Endodermal cell (in vitro differentiated cells): ENCODE data around the gene POMP. TPM values are rescaled to one million over a fixed set of nuclear protein-coding genes. Genes with fewer than 3 reads are reported as not detected.

Experiments used
- DNase-seq: peaks from one replicate; pipeline ENCODE4 v3.0.0-alpha.2; 2017
- H3K27ac ChIP-seq: 2 replicates; pipeline ENCODE4 v1.5.1; 2013; ENCODE audit warnings: mild to moderate bottlenecking, low read depth, low read length, moderate library complexity
- H3K27me3 ChIP-seq: 2 replicates; pipeline ENCODE4 v1.6.1; 2013; ENCODE audit warnings: mild to moderate bottlenecking, low read length, moderate library complexity; ENCODE audit not compliant: insufficient read depth, control insufficient read depth, poor library complexity, severe bottlenecking
- H3K36me3 ChIP-seq: 2 replicates; pipeline ENCODE4 v1.7.0; 2013; ENCODE audit warnings: mild to moderate bottlenecking, low read length, moderate library complexity; ENCODE audit not compliant: control insufficient read depth, insufficient read depth
- H3K4me1 ChIP-seq: one replicate; pipeline ENCODE4 v1.7.0; 2013; ENCODE audit warnings: low read length; ENCODE audit not compliant: control insufficient read depth, insufficient read depth
- H3K4me3 ChIP-seq: 2 replicates; pipeline ENCODE4 v1.5.1; 2013; ENCODE audit warnings: mild to moderate bottlenecking, low read length, moderate library complexity
- H3K9ac ChIP-seq: 2 replicates; pipeline ENCODE4 v1.6.1; 2013; ENCODE audit warnings: mild to moderate bottlenecking, low read length, moderate library complexity; ENCODE audit not compliant: poor library complexity, severe bottlenecking; ENCODE audit errors: extremely low read depth
- H3K9me3 ChIP-seq: 2 replicates; pipeline ENCODE4 v1.6.1; 2013; ENCODE audit warnings: mild to moderate bottlenecking, low read length, moderate library complexity; ENCODE audit not compliant: control insufficient read depth
- H3K27ac Mint-ChIP-seq: 2 replicates; pipeline ENCODE4 v1.8.0; 2020; ENCODE audit warnings: mixed read lengths
- H3K27me3 Mint-ChIP-seq: 2 replicates; pipeline ENCODE4 v1.8.0; 2021; ENCODE audit warnings: mild to moderate bottlenecking, mixed read lengths; ENCODE audit not compliant: insufficient read depth
- H3K36me3 Mint-ChIP-seq: 2 replicates; pipeline ENCODE4 v1.8.0; 2020; ENCODE audit warnings: low read depth, mixed read lengths
- H3K4me1 Mint-ChIP-seq: 2 replicates; pipeline ENCODE4 v1.8.0; 2020; ENCODE audit warnings: mixed read lengths
- H3K4me3 Mint-ChIP-seq: 2 replicates; pipeline ENCODE4 v1.8.0; 2020; ENCODE audit warnings: mild to moderate bottlenecking, moderate library complexity, mixed read lengths
- H3K9me3 Mint-ChIP-seq: 2 replicates; pipeline ENCODE4 v1.8.0; 2020; ENCODE audit warnings: mild to moderate bottlenecking, mixed read lengths
- CTCF ChIP-seq: fragments of 200-600 bp; sonication (generic); conservative IDR thresholded peaks from 2 replicates; pipeline ENCODE4 v1.5.0; 2021; ENCODE audit warnings: antibody characterized with exemption, mild to moderate bottlenecking
- WGBS, 2 experiments: methylation state at CpG; one replicate each; pipeline versions ENCODE4 v1.1.5 to v1.1.7; 2013; ENCODE audit warnings: missing lambda C conversion rate in 2 of 2, mixed read lengths in 1 of 2; ENCODE audit not compliant: insufficient coverage in 1 of 2, insufficient read length in 1 of 2; 5-methylcytosine and 5-hydroxymethylcytosine counted together
- total RNA-seq, 2 donors: library from RNA; stranded (reverse); fragmentation: NEBNext Ultra II Directional in 1 of 2; extraction: Animal tissue kit (Norgen Biotek cat#: 25700) in 1 of 2; gene quantifications; 2 replicates in 1 of 2; 3 replicates in 1 of 2; pipeline ENCODE4 v1.2.1, GENCODE V29; 2021

The POMP gene
- total RNA-seq, 2 donors from 2014 or later = 88.8 to 95.4 TPM

- TF ChIP-seq CTCF = no peak
- Mint-ChIP-seq H3K9me3 (no peaks in the 10 kb centered on the region), H3K4me1 (peaks cover 7% of the 10 kb centered on the region), H3K4me3 (no peak overlapping the region), H3K36me3 (no peaks in the 10 kb centered on the region), H3K27ac (no peak overlapping the region), H3K27me3 (no peaks in the 10 kb centered on the region)
- no peak for DNase-seq
- WGBS, 2 experiments = 80 to 88% methylated on average over 7 to 12 of the region's 12 CpGs
- Histone ChIP-seq H3K4me1 (peaks cover 6% of the 10 kb centered on the region), H3K36me3 (no peaks in the 10 kb centered on the region), H3K4me3 (no peak overlapping the region), H3K27ac (no peak overlapping the region), H3K27me3 (no peaks in the 10 kb centered on the region), H3K9ac (no peak overlapping the region), H3K9me3 (no peaks in the 10 kb centered on the region)
These were observed 17.9 kb upstream of the POMP start for GRCh38 chr13:28640861-28641599.

GRCh38 chr13:28641600-28641926 lies 17.4 kb upstream of the POMP start:
- TF ChIP-seq CTCF = no peak
- H3K9me3 Mint-ChIP-seq = no peaks in the 10 kb centered on the region
- H3K27ac Mint-ChIP-seq = no peak overlapping the region
- Histone ChIP-seq H3K27me3 (no peaks in the 10 kb centered on the region), H3K27ac (no peak overlapping the region), H3K9ac (no peak overlapping the region), H3K4me1 (peaks cover 6% of the 10 kb centered on the region), H3K4me3 (no peak overlapping the region), H3K9me3 (no peaks in the 10 kb centered on the region), H3K36me3 (no peaks in the 10 kb centered on the region)
- no peaks in the 10 kb centered on the region for H3K36me3 Mint-ChIP-seq
- H3K27me3 Mint-ChIP-seq = no peaks in the 10 kb centered on the region
- H3K4me1 Mint-ChIP-seq = peaks cover 7% of the 10 kb centered on the region
- H3K4me3 Mint-ChIP-seq = no peak overlapping the region
- 94% methylated on average over 3 of the region's 3 CpGs for WGBS, 2 experiments
- DNase-seq = no peak

- 100% methylated on average over 2 of the region's 2 CpGs; no CpG with 5 or more reads in 1 of the 2 experiments for WGBS, 2 experiments
- H3K27me3 ChIP-seq = no peaks in the 10 kb centered on the region
- H3K4me1 Mint-ChIP-seq = no peaks in the 10 kb centered on the region
- H3K4me3 ChIP-seq = no peak overlapping the region
- no peaks in the 10 kb centered on the region for H3K36me3 Mint-ChIP-seq
- H3K36me3 ChIP-seq = no peaks in the 10 kb centered on the region
- H3K4me3 Mint-ChIP-seq = no peak overlapping the region
- no peak overlapping the region for H3K27ac ChIP-seq
- H3K9me3 ChIP-seq = no peaks in the 10 kb centered on the region
- TF ChIP-seq CTCF = no peak
- H3K9me3 Mint-ChIP-seq = no peaks in the 10 kb centered on the region
- no peaks in the 10 kb centered on the region for H3K4me1 ChIP-seq
- H3K27me3 Mint-ChIP-seq = no peaks in the 10 kb centered on the region
- no peak overlapping the region for H3K27ac Mint-ChIP-seq
- no peak overlapping the region for H3K9ac ChIP-seq
- no peak for DNase-seq
These were observed 8.6 kb upstream of the POMP start for GRCh38 chr13:28650284-28650683.
